Stimulated activated CD8-positive, alpha-beta memory T cell treated with anti-CD3 and anti-CD28 coated beads, Interleukin-7, amount 100 ng/mL, for 48 hours (primary cell): Measurements from ENCODE around the gene ESYT3.

Experiments used
- DNase-seq, 2 donors: peaks; one replicate each; pipeline ENCODE4 v3.0.0-alpha.2; 2020; ENCODE audit warnings: low read depth in 1 of 2; ENCODE audit errors: extremely low read depth in 1 of 2

Gene ESYT3, protein sequence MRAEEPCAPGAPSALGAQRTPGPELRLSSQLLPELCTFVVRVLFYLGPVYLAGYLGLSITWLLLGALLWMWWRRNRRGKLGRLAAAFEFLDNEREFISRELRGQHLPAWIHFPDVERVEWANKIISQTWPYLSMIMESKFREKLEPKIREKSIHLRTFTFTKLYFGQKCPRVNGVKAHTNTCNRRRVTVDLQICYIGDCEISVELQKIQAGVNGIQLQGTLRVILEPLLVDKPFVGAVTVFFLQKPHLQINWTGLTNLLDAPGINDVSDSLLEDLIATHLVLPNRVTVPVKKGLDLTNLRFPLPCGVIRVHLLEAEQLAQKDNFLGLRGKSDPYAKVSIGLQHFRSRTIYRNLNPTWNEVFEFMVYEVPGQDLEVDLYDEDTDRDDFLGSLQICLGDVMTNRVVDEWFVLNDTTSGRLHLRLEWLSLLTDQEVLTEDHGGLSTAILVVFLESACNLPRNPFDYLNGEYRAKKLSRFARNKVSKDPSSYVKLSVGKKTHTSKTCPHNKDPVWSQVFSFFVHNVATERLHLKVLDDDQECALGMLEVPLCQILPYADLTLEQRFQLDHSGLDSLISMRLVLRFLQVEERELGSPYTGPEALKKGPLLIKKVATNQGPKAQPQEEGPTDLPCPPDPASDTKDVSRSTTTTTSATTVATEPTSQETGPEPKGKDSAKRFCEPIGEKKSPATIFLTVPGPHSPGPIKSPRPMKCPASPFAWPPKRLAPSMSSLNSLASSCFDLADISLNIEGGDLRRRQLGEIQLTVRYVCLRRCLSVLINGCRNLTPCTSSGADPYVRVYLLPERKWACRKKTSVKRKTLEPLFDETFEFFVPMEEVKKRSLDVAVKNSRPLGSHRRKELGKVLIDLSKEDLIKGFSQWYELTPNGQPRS

DNA sequence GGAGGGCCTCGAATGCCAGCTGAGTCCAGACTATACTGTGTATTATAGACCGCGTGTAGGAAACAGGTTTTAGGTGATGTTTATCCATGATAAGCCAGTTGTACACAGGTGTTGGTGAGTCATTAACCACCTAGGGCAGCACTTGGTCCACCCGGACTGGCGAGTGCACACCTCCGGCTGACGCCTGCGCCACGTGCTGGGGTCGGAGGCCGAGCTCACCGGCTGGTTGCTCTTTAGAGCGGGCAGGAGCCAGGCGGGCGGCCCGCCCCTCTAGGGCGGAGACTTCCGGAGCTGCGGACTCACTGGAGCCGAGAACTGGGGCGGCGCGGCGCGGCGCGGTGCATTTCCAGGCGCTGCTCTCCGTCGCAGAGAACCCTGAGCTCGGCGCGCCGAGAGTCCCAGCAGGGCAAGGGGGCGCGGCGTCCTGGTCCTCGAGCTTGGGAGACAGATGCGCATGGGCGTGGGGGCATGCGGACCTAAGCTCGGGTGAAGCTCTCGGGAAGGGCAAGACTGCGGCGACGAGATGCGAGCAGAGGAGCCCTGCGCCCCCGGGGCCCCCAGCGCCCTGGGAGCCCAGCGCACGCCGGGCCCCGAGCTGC, at the start of gene ESYT3:
Gene ESYT3 (plus strand): TSS at position 341 of the 599 bp plus-strand sequence. CDS start 183 bp downstream, at position 524.
- DNase-seq: peak; percentile 33 to 57

DNA sequence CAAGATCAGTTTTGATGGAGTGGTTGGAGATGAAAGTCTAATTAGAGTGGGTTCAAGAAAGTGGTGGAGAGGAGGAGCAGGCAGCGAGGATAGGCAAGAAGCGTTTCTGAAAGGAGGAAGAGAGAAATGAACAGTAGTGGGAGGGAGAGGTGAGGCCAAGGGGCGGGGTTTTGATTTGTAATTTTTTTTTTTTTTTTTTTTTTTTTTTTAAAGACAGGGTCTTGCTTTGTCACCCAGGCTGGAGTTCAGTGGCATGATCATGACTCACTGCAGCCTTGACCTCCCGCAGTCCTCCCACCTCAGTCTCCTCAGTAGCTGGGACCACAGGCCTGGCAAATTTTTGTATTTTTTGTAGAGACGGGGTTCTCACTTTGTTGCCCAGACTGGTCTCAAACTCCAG, 49.4 kb upstream of the ESYT3 start:
- DNase-seq: no peak

DNA sequence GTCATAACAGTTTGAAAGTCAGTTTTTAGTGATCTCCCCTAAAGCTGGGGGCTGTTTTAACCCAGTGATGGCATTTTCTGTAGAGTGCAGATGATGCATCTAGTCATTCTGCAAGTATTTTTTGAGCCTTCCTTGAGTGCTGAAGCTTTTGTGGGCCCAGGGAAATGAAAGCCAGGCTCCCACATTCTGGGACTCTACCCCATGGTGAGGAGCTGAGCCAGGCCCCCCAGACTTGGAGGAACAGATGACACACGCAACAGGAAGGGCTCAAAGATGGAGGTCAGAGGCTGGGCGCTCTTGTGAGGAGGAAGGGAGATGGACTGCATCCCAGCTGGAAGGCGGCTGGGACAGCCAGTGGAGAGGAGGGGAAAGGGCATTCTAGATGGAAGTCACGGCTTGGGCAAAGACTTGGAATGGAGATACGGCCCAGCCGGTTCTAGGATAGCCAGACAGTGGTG, 45.2 kb upstream of the ESYT3 start:
- no peak for DNase-seq

DNA sequence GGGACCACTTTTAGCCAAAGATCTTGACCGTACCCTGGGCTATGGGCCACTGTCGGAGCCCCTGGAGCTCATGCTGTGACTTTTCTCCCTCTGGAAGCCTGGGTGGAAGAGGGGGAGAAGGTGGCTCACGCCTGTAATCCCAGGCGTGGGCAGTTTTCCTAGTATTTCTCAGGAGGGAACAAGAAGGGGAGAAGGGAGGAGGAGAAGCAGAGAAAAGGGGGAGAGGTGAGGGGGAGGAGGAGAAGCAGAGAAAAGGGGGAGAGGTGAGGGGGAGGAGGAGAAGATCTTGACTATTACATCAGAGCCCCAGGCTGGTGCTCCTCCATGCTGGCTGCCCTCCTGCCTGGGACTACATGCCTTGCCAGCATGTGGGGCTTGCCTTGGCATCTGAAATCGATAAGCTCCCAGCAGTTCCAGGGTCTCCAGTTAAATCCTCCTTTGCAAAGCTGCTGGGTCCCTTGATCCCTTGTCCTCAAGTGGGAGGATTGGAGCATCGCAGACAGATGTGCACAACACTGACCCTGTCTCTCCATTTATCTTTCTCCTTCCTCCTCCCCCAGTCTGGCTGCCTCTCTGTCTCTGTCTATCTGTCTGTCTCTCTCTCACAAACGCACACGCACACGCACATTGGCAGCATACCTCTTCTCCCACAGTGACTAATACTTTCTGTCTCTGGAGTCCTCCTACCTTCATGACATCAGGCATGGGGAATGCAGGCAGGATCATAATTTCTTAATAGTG, 44.4 kb upstream of the ESYT3 start:
- DNase-seq: no peak

DNA sequence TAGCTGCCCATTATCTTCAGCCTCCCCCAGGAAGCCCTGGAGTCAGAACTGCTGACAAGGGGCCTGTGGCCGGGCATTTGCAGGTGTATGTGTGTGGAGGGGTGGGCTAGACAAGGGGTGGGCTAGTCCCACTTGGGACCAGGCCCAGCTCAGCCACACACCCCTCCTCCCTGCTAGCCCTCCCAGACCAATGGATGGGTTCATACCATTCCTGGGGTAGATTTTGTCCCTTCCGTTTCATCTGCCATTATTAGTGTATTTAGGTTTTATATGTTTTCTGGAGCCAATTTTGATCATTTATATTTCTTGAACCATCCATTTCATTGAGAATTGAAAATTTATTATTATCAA, 43.9 kb upstream of the ESYT3 start:
- no peak for DNase-seq

DNA sequence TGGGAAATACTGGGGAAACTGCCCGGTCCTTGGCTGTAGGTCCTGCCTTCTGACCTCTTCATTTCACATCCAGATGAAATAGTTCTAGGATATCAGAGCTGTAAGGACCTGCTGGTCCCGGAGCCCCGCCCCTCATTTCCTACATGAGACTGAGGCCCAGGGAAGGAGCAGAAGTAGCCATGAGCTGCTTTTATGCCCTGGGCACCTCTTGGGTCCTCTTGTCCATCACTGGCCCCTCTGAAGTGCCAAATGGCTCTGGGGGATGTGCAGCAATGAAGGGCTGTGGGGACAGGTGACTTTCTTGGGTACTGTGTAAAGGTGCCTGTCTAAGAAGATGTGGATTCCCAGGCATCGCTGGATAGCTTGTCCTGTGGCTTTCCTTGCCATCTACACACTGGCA, 40.3 kb upstream of the ESYT3 start:
- DNase-seq: no peak

DNA sequence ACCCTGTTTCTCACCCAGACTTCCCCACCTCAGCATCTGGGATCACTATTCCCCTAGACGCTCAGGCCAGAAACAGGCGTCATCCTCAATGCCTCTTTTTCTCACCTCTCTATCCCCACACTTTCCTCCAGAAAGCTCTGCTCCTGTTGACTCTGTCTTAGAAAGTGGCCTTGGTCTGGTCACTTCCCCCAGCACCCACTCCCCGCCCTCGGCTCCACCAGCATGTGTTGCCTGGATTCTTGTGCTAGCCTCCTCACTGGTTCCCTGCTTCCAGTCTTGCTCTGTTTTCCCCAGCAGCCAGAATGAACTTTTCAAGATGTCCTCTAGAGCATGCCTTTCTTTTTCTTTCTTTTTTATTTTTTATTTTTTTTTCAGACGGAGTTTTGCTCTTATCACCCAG, 39.7 kb upstream of the ESYT3 start:
- no peak for DNase-seq

DNA sequence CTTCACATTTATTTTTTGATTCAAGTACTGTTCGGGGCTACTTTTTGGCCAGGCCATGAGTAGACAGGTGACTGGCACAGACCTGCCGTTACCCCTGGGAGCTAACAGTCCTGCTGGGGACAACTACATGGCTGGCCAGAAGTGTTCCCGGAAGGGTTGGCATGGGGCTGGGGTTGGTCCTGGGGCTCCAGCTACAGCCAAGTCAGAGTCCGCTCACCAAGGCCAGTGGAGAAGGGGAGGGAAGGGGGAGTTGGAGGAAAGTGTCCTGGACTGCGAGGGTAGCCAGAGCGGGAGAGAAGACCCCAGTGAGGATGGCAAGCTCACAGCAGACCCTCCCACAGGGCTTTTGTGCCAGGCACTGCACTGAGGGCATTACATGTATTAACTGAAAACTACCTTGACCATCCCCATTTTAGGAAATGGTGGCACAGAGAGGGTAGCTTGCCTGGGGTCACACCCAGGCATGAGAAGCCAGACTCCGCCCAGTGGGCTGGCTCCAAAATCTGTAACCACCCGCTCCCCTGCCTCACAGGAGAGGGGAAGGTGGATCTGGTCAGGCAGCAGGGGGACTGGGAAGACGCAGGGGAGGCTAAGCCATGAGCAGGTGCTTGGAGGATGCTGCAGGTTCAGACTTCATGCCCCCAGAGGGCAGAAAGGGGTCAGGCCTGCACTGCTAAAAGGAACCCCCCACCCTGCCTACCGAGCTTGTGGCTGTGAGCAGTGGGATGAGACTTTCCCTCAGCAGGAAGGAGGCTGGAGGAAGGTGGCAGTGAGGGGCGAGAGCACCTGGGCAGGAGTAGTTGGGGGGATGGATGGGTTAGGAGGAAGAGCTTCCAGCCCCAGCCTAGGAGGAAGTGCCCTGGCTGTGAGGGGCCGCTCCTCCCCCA, 38.3 kb upstream of the ESYT3 start:
- DNase-seq: no peak

DNA sequence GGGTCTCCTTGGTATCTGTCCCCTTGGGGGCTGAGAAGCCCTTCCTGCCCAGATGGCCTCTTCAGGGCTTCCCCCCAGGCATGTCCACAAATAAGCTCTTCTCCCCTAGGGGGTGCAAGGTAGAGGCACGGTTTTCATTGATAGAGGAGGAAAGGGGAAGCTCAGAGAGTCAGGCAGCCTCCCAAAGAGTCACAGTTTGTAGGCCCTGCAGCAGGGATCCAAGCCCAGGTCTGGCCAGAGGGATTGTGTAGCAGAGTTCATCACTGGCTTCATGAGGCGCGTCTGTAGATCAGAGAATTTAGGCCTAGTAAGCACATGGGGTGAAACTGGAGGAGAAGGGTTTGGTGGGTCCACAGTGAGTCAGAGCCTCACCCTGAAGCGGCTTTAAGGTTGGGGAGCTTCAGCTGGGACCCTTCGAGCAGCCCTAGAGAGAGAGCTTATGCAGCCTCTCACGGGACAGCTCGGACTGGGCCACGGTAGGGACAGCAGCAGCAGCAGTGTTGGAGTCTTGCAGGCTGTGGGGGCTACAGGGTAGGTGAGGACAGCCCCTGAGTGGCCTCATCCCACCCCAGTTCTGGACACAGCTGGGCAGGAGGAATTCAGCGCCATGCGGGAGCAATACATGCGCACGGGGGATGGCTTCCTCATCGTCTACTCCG, 37.5 kb upstream of the ESYT3 start:
- DNase-seq: no peak

DNA sequence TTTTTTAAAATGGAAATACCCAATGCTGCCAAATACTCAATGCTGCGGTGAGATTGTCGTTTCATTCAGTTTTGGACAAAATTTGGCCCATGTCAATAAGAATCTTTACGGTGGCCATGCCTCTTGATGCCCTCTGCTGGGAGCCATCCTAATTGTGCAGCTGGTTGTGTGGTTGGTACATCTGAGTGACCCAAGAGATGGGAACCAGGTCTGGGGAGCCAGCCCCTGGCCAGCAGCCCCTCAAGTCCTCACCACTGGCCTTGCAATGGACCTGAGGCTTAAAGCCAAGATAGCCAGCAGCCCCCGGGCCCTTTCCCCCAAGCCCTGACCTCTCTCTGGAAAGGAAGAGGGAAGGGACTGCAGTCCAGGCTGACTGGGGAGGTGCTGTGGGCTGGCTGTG, 36.4 kb upstream of the ESYT3 start:
- DNase-seq: no peak

DNA sequence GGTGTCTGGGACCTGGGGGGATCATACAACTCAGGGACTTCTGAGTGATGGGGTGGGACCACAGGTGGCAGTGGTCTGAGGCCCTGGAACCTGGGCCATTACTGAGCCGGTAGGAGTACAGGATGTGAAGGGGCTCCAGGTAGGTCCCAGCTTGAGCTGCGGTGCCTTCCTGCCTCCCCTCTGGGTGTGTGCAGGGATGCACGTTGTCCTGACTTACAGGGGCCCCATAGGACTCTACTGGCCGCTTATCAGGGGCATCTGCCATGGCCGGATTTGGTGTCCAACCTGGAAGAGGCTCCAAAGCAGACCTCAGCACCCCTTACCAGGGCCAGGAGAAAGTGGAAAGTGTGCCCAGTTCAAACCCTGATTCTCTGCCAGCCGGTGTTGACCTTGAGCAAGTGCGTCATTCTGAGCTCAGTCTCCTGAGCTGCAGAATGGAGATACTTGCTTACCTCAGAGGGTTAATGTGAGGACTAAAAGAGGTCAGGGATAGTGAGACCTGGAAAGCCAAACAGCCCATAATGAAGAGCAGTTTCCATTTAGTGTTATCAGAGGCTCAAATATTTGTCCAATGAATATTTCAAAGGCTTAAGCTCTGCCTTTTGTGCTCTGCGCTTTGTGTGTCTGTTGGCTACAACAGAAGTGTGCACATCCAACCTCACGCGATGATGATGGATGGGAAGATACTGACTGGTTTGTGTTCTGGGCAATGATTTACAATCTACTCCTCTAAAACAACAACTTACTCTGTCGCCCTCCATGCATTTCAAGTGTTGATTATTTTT, 35.4 kb upstream of the ESYT3 start:
- DNase-seq: no peak

DNA sequence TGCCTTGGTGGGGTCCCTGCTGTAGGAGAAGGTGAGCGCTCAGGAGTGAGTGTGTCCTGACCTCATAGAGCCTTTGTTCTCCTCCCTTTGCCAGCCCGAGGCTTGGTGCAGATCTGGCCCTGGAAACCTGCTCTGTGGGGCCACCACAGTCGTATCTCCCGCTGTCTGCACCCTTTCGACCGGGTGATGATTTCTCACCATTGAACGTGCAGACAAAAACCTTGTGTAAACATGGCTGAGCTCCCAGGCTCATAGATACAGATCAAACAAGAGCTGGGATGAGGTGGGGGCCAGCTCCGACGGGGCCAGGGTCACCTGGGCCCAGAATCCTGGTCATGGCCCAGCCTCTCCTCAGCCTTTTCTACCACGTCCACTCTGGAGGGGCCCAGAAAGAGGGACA, 34.6 kb upstream of the ESYT3 start:
- no peak for DNase-seq

DNA sequence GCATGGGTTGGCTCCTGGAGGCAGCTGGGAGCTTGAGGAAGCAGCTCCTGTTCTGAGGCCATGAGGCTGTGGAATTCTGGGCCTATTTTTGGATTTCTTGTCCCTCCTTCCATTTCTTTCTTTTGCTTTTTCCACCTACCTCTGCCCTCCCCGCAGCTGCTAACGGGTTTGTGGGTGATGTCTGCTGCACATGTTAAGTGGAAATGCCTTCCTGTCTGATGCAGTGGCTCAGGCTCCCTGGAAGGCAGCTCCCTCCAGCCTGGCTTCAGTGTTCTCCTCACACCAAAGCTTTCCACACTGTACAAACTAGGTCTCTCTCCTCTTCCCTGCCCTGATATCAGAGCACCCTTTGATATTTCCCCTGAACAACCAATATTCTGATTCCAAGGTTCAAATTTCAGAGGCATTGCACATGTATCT, 33.8 kb upstream of the ESYT3 start:
- DNase-seq: no peak

DNA sequence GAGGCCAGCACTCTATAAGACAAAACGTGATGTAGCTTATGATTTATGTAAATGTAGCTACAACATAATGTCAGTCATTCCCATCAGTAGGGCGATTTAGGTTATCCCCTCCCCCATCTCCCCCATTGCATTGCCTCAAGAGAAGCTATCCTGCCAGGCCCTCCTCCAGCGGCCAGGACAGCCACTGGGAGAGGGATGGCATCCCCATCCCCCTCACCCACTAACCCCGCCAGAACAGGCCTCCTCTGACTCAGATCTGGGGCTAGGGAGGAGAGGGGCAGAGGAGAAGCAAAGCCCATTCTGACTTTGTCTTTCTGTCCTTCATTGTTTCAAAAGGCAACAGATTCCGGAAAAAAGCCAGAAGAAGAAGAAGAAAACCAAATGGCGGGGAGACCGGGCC, 32.6 kb upstream of the ESYT3 start:
- DNase-seq: no peak

DNA sequence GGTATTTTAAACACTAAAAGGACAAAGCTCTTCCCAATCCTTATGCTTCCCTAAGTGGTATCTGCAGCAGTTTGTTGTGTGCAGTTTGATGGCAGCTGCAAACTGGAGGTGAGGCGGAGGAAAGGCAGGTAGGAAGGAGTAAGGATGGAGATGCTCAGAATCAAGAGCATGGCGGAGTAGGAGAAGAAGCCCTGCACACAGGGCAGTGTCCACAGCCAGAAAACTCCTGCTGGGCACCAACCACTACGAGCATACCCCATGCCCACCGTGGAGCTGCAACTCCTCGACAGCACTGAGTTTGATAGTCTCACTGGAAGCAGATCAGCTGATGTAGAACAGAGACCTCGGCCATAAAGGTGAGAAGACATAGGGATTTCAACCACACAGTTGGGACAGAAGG, 30.3 kb upstream of the ESYT3 start:
- DNase-seq: no peak

DNA sequence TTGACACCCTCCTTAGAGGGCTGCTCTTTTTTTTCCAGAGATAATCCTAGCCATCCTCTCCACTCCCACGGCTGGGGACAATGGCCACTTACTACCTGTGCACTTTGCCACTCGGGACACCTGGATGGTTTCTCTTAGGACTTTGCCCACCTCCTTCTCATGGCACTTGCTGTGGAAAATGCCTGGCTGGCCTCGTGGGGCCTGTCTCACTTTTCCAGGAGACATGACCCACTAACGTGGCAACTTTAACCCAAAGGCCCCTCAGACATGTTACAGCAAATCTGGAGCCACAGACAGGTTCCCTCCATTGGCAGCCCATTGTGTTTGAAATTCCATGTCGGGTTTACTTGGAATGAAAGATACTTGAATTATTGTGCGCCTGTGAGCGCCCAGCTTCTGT, 29.4 kb upstream of the ESYT3 start:
- no peak for DNase-seq

DNA sequence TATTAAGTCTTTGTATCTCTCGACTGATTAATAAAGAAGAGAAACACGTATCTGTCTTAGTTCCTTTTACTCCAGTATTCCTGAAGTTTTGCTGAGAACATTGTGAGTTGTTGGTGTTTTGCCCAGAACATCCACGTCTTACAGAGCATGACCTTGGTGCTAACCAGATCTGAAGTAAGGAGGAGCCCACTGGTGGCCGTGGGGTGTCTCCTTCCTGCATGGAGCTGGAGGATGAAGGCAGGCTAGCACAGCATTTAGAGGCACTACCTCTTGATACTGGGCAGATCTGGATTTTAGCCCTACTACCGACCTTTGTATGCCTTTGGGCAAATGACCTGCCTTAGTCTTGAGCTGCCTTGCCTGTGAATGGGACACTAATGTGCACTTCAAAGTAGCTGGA, 28.9 kb upstream of the ESYT3 start:
- no peak for DNase-seq

DNA sequence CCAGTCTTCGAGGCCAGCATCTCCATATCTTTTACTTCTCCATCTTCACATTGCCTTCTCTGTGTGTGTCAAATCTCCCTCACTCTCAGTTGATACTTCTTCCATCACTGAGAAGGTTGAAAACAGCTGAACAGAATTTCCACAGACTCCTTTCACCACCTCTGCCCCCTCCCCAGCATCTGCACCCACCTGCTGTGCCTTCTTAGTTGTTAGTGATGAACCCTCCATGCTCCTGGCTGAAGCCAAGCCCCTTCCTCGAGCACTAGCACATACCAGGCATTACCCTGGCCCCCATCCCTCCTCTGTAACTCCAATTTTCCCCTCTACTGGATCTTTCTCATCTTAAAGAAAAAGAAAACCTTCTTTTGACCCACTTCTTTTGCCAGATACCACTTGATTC, 27.8 kb upstream of the ESYT3 start:
- no peak for DNase-seq
